ENCODE measurements around the gene SERPINA6.
"Not testable (repeated sequence)": the region's sequence is repeated elsewhere in the genome, so short reads cannot be mapped to it uniquely, and the experiment has no call there.

The SERPINA6 gene

DNA sequence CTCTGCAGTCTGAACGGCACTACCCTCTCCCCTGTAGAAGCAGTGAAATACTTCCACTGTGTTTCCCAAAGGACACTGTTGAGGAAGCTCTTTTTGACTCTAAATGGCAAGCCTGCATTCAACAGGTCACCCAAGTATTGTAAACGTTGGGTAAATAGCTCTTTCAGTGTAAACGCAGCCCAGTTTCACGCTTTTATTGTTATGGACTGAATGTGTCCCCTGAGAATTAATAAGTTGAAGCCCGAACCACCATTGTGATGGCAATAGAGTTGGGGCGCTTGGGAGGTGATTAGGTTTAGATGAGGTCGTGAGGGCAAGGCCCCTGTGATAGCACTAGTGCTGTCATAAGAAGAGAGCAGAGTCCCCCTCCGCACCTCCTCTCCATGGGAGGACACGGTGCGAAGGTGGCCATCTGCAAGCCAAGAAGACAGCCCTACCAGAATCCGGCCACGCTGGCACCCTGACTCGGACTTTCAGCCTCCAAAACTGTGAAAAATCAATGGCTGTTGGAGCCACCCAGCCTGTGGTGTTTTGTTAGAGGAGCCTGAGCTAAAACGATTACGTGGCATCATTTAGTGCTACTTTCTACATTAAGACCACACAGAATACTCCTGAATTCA is 31.1 kb downstream of the SERPINA6 start:
- DNase-seq = no peak

- DNase-seq = no peak
These were observed 31.8 kb downstream of the SERPINA6 start for GRCh38 chr14:94291159-94291905.

- DNase-seq = no peak
These were observed 32.9 kb downstream of the SERPINA6 start for GRCh38 chr14:94290197-94290596.

DNA sequence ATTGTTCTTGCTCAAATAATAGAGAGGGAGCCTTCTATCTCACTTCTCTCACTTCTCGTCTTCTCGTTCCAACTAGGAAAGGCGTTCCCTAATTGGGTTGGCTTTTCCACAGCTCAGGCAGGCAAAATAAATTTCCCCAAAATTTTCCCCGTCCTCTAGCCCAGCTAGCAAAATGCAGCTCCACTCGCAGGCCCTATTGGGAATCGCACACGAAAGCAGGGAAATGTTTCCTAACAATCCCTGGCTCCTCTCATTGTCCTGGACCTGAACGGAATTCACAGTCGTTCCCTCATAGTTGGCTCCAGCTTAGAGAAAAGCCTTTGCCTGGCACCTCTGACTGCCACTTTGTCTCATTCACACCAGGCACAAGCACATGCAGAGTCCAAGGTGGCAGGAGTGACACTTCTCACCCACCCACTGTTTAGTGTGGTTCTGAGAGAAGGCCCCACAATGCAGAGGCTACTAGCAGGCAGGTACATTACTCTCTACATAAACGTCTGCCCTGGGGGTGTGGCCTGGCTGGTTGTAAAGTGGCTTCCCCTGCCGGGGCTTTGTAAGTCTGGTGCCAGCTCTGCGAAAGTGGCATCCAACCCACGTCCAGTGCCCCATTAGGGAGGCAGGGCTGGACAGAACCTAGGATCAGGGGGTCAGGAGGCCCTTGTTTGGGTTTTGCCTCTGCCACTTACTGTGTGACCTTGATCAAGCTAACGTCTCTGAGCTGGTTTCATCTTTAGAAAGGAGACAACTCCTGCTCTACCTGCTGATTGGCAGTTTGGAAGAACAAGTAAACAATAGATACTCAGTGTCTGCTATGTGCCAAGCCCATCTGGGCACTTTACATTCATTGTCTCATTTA is 34.3 kb downstream of the SERPINA6 start:
- DNase-seq = no peak

GRCh38 chr14:94285158-94285557 is 38.0 kb downstream of the SERPINA6 start:
- DNase-seq = no peak

- DNase-seq = no peak
These were observed 38.9 kb downstream of the SERPINA6 start for GRCh38 chr14:94284221-94284620.

GRCh38 chr14:94282991-94283723 is 40.0 kb downstream of the SERPINA6 start:
- no peak for DNase-seq

- DNase-seq = no peak
These were observed 44.4 kb downstream of the SERPINA6 start for GRCh38 chr14:94278731-94279130.

- DNase-seq = not testable (repeated sequence)
These were observed 46.1 kb downstream of the SERPINA6 start for GRCh38 chr14:94276898-94277561.

GRCh38 chr14:94269156-94269555 is 54.0 kb downstream of the SERPINA6 start:
- no peak for DNase-seq

DNA sequence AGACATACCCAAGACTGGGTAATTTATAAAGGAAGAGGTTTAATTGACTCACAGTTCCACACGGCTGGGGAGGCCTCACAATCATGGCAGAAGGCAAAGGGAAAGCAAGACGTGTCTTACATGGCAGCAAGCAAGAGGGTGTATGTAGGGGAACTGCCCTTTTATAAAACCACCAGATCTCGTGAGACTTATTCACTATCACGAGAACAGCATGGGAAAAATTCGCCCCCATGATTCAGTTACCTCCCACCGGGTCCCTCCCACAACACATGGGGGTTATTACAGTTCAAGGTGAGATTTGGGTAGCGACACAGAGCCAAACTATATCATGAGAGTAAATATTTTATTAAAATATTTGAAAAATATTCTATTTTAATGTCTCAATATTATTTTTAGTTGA is 54.6 kb downstream of the SERPINA6 start:
- not testable (repeated sequence) for DNase-seq

DNA sequence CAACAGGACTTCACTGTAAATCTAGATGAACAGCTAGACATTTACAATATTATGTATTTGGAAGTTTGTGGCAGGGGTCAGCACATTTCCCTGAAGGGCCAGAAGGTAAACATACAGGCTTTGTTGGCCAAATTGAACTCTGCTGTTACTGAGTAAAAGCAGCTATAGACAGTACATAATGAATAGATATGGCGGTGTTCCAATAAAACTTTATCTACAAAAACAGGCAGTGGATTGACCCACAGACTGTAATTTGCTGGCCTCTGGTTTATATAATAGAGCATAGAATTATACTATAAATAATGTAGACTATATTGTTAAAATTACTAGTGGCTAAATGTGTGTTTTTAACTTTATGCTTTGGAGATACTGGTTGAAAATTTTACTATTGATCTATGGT is 55.8 kb downstream of the SERPINA6 start:
- no peak for DNase-seq

DNA sequence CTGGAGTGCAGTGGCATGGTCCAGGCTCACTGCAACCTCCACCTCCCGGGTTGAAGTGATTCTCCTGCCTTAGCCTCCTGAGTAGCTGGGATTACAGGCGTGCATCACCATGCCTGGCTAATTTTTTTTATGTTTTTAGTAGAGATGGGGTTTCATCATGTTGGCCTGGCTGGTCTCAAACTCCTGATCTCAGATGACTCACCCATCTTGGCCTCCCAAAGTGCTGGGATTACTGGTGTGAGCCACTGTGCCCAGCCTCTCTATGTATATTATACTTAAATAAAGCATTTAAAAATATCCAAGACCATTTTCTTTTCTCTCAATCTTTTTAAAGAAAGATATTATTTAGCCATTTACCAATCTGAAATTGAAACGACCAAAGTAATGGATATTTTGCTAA is 58.9 kb downstream of the SERPINA6 start:
- not testable (repeated sequence) for DNase-seq

All from suppressor macrophage (primary cell).